Endothelial cell (in vitro differentiated cells): ENCODE results near the gene PDGFRB. TPM values are rescaled to one million over a fixed set of nuclear protein-coding genes. Genes with fewer than 3 reads are reported as not detected.

Source experiments
- DNase-seq: peaks from one replicate; pipeline ENCODE4 v3.0.0; 2021; ENCODE audit warnings: low spot score
- H3K27ac Mint-ChIP-seq: one replicate; pipeline ENCODE4 v1.8.0; 2021; ENCODE audit warnings: mixed read lengths, inconsistent platforms; ENCODE audit not compliant: unreplicated experiment
- H3K27me3 Mint-ChIP-seq: one replicate; pipeline ENCODE4 v1.8.0; 2021; ENCODE audit warnings: mild to moderate bottlenecking, moderate library complexity, mixed read lengths, inconsistent platforms; ENCODE audit not compliant: unreplicated experiment
- H3K36me3 Mint-ChIP-seq: one replicate; pipeline ENCODE4 v1.8.0; 2021; ENCODE audit warnings: mild to moderate bottlenecking, low read depth, mixed read lengths, inconsistent platforms; ENCODE audit not compliant: unreplicated experiment
- H3K4me1 Mint-ChIP-seq: one replicate; pipeline ENCODE4 v1.8.0; 2021; ENCODE audit warnings: mild to moderate bottlenecking, mixed read lengths, inconsistent platforms; ENCODE audit not compliant: unreplicated experiment
- H3K4me3 Mint-ChIP-seq: one replicate; pipeline ENCODE4 v1.8.0; 2021; ENCODE audit warnings: mild to moderate bottlenecking, mixed read lengths, inconsistent platforms; ENCODE audit not compliant: unreplicated experiment
- H3K9me3 Mint-ChIP-seq: one replicate; pipeline ENCODE4 v1.8.0; 2021; ENCODE audit warnings: mixed read lengths, inconsistent platforms; ENCODE audit not compliant: unreplicated experiment
- total RNA-seq: library from RNA; stranded (reverse); fragmentation: NEBNext Ultra II Directional; extraction: Animal tissue kit (Norgen Biotek cat#: 25700); gene quantifications from one replicate; pipeline ENCODE4 v1.2.1, GENCODE V29; 2021; ENCODE audit not compliant: unreplicated experiment
- TF ChIP-seq, protein P1 (sequence below): fragments of 200-600 bp; sonication (generic); IDR thresholded peaks from one replicate; pipeline ENCODE4 v1.5.0; 2021; ENCODE audit warnings: antibody characterized with exemption; ENCODE audit not compliant: unreplicated experiment

The PDGFRB gene
- total RNA-seq, 1 donor from 2014 or later = 23.7 TPM

DNA sequence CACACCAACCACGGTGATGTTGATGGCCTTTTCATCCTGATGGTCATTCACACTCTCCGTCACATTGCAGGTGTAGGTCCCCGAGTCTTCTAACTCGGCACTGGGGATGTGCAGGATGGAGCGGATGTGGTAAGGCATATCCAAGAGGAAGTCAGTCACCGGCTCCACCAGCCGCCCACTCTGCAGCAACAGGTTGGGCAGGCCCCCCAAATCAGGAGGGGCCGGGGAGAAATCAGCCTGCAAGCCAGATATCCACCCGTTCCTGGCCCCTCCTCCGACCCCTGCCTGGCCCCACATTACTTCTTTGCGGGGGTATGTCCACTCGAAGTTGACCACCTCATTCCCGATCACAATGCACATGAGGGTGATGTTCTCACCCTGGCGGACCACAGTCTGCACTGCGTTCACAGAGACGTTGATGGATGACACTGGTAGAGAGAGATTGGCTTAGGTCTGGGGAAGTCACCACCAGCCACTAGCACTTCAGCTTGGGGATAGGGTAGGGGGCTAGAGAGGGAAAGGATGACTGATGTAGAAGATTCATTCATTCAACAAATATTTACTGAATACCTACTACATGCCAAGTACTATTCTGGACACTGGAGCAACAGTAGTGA is 22.0 kb downstream of the PDGFRB start:
- Mint-ChIP-seq H3K9me3 (no peaks in the 10 kb centered on the region), H3K27ac (no peak overlapping the region), H3K27me3 (peaks cover 12% of the 10 kb centered on the region), H3K4me1 (peaks cover 61% of the 10 kb centered on the region), H3K4me3 (peak overlapping the region; percentile 43), H3K36me3 (peaks cover 6% of the 10 kb centered on the region)
- no peak for DNase-seq
- TF ChIP-seq, protein P1, sequence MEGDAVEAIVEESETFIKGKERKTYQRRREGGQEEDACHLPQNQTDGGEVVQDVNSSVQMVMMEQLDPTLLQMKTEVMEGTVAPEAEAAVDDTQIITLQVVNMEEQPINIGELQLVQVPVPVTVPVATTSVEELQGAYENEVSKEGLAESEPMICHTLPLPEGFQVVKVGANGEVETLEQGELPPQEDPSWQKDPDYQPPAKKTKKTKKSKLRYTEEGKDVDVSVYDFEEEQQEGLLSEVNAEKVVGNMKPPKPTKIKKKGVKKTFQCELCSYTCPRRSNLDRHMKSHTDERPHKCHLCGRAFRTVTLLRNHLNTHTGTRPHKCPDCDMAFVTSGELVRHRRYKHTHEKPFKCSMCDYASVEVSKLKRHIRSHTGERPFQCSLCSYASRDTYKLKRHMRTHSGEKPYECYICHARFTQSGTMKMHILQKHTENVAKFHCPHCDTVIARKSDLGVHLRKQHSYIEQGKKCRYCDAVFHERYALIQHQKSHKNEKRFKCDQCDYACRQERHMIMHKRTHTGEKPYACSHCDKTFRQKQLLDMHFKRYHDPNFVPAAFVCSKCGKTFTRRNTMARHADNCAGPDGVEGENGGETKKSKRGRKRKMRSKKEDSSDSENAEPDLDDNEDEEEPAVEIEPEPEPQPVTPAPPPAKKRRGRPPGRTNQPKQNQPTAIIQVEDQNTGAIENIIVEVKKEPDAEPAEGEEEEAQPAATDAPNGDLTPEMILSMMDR = no peak

DNA sequence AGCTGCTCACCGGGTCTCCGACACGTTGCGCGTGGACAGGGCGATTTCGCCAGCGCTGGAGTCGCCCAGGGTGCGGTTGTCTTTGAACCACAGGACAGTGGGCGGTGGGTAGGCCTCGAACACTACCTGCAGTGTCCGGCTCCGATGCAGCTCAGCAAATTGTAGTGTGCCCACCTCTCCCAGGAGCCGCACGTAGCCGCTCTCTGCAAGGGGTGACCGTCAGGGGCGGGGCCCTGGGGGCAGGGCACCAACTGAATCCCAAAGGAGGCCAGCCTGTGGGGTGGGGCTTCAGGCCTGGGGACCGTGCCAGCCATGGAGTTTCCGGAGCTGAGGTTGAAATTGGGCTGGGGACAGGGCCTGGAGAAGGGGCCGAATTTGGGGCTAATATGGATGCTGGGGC is 22.9 kb downstream of the PDGFRB start:
- Mint-ChIP-seq H3K9me3 (no peaks in the 10 kb centered on the region), H3K27ac (no peak overlapping the region), H3K4me3 (no peak overlapping the region), H3K4me1 (peaks cover 56% of the 10 kb centered on the region), H3K36me3 (peaks cover 6% of the 10 kb centered on the region), H3K27me3 (peaks cover 16% of the 10 kb centered on the region)
- no peak for DNase-seq
- TF ChIP-seq, protein P1 = no peak

DNA sequence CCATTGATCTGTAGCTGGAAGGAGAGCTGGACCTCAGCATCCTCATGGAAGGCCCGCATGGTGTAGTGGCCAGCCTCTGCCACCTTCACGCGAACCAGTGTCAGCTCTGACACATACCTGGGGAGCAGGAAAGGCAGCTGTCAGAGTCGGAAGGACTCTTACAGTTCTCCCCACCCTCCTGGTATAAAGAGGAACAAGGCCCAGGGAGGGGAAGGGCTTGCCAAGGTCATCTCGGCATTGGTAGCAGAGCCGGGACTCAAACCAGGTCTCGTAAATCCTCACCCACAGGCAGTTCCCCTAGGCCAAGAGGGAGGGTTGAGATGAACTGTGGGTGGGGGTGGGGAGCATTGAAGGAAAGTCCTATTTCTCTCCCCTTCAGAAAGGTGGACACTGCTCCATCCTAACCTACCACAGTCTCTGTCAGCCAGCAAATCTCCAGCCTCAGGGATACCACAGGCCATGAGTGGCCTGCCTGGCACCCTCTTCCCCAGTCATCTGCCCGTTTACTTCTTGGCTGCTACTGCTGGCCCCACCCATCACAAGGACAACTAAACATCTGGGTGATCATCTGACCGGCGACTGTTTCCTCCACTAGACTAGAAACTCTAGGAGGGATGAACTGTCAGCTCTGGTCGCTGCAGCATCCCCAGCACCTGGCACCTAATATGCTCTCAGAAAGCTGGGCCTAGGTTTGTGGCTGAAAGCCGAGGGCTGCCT is 23.5 kb downstream of the PDGFRB start:
- Mint-ChIP-seq H3K4me3 (peak overlapping the region; percentile 0), H3K36me3 (peaks cover 6% of the 10 kb centered on the region), H3K27me3 (peaks cover 16% of the 10 kb centered on the region), H3K27ac (no peak overlapping the region), H3K9me3 (no peaks in the 10 kb centered on the region), H3K4me1 (peaks cover 50% of the 10 kb centered on the region)
- DNase-seq = no peak
- TF ChIP-seq, protein P1 = no peak

DNA sequence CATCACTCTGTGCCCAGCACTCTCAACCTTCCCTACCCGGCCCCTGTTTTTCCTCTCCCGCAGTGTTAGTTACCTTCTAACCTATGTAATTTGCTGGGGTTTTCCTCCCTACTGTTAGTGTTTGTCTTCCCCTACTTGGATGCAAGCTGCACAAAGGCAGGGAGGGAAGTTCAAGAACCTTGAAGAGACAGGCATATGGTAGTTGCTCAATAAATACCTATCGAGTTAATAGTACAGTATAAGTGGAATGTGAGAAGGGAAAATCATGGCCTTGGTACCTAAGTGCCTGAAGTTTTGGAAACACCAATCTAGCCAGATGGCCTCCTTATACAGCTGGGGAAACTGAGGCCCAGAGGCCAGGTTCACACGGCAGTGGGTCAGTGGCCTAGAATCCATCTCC is 24.2 kb downstream of the PDGFRB start:
- DNase-seq = no peak
- H3K4me1 Mint-ChIP-seq = peaks cover 44% of the 10 kb centered on the region
- no peak overlapping the region for H3K4me3 Mint-ChIP-seq
- H3K27ac Mint-ChIP-seq = no peak overlapping the region
- H3K36me3 Mint-ChIP-seq = peaks cover 6% of the 10 kb centered on the region
- no peaks in the 10 kb centered on the region for H3K9me3 Mint-ChIP-seq
- TF ChIP-seq, protein P1 = no peak
- H3K27me3 Mint-ChIP-seq = peaks cover 18% of the 10 kb centered on the region

DNA sequence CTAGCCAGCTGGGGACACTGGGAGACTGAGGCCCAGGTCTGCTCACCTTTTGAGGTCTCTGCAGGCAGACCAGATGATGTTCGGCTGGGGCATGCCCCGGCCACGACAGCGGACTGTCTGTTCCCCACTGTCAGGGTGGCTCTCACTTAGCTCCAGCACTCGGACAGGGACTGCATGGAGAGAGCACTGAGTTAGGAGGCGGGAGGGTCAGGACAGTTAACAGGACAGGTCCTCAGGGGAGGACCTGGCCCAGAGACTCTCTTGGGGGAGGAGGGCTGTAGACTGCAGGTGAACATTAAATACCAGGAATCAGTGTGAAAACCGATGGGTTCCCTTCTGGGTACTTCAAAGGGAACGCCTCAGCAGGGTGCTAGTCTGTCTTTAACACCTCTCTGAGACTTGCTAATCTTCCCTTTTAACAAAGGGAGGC is 25.1 kb downstream of the PDGFRB start:
- H3K9me3 Mint-ChIP-seq = no peaks in the 10 kb centered on the region
- peaks cover 34% of the 10 kb centered on the region for H3K4me1 Mint-ChIP-seq
- H3K27me3 Mint-ChIP-seq = peaks cover 16% of the 10 kb centered on the region

More for the DNA sequence above, 25.1 kb downstream of the PDGFRB start:
- Mint-ChIP-seq H3K27ac (no peak overlapping the region), H3K4me3 (no peak overlapping the region), H3K36me3 (peaks cover 6% of the 10 kb centered on the region)
- no peak for DNase-seq
- TF ChIP-seq, protein P1 = no peak
